ENCODE results near the gene C19orf12.

C19orf12 gene

GRCh38 chr19:29667387-29667783 is 47.7 kb downstream of the C19orf12 start:
- DNase-seq (ENCODE audit: low spot score in 2 of 2) (no peak), ATAC-seq (no peak)
- Mint-ChIP-seq H3K27ac (peak overlapping the region; percentile 78), H3K4me1 (peaks cover 69% of the 10 kb centered on the region), H3K4me3 (peak overlapping the region; percentile 88), H3K9me3 (no peaks in the 10 kb centered on the region), H3K36me3 (peaks cover 61% of the 10 kb centered on the region)

GRCh38 chr19:29666578-29667386 is 48.3 kb downstream of the C19orf12 start:
- Mint-ChIP-seq H3K4me3 (peak overlapping the region; percentile 88), H3K27ac (peak overlapping the region; percentile 78), H3K4me1 (peaks cover 63% of the 10 kb centered on the region), H3K9me3 (no peaks in the 10 kb centered on the region), H3K36me3 (peaks cover 60% of the 10 kb centered on the region)
- DNase-seq (ENCODE audit: low spot score in 2 of 2) (no peak), ATAC-seq (no peak)

- H3K36me3 Mint-ChIP-seq = peaks cover 52% of the 10 kb centered on the region
- H3K4me1 Mint-ChIP-seq = peaks cover 56% of the 10 kb centered on the region
- ATAC-seq (no peak), DNase-seq (ENCODE audit: low spot score in 2 of 2) (no peak)
- H3K9me3 Mint-ChIP-seq = no peaks in the 10 kb centered on the region
- H3K27ac Mint-ChIP-seq = peak overlapping the region; percentile 78
- H3K4me3 Mint-ChIP-seq = peak overlapping the region; percentile 88
Observed at GRCh38 chr19:29665826-29666577, 49.1 kb downstream of the C19orf12 start.

- Mint-ChIP-seq H3K4me1 (peaks cover 51% of the 10 kb centered on the region), H3K4me3 (peak within 1 kb of the TSS; percentile 88), H3K36me3 (peaks cover 45% of the 10 kb centered on the region), H3K9me3 (no peaks in the 10 kb centered on the region), H3K27ac (peak within 1 kb of the TSS; percentile 78)
- ATAC-seq = peak; percentile 86
- peak; percentile 95 to 98 for DNase-seq (ENCODE audit: low spot score in 2 of 2)
Observed at GRCh38 chr19:29665215-29665825, 49.7 kb downstream of the C19orf12 start, which contains the start of gene PLEKHF1. PLEKHF1 (plus strand) TSS chr19:29665461; CDS start chr19:29673840, 8,379 bp downstream.

GRCh38 chr19:29664753-29665214 is 50.3 kb downstream of the C19orf12 start:
- peaks cover 46% of the 10 kb centered on the region for H3K4me1 Mint-ChIP-seq
- peaks cover 40% of the 10 kb centered on the region for H3K36me3 Mint-ChIP-seq
- DNase-seq (ENCODE audit: low spot score in 2 of 2) = no peak
- ATAC-seq = peak; percentile 65
- H3K27ac Mint-ChIP-seq = peak overlapping the region; percentile 72
- no peaks in the 10 kb centered on the region for H3K9me3 Mint-ChIP-seq
- peak overlapping the region; percentile 88 for H3K4me3 Mint-ChIP-seq

- Mint-ChIP-seq H3K4me3 (peak overlapping the region; percentile 88), H3K36me3 (peaks cover 33% of the 10 kb centered on the region), H3K9me3 (no peaks in the 10 kb centered on the region), H3K27ac (peak overlapping the region; percentile 72), H3K4me1 (peaks cover 39% of the 10 kb centered on the region)
- no peak for DNase-seq (ENCODE audit: low spot score in 2 of 2)
- no peak for ATAC-seq
Observed at GRCh38 chr19:29663861-29664752, 51.0 kb downstream of the C19orf12 start.

- Mint-ChIP-seq H3K9me3 (no peaks in the 10 kb centered on the region), H3K36me3 (peaks cover 20% of the 10 kb centered on the region), H3K4me1 (peaks cover 26% of the 10 kb centered on the region), H3K4me3 (no peak overlapping the region), H3K27ac (peak overlapping the region; percentile 68)
- DNase-seq (ENCODE audit: low spot score in 2 of 2) (no peak), ATAC-seq (no peak)
Observed at GRCh38 chr19:29662604-29663404, 52.3 kb downstream of the C19orf12 start.

GRCh38 chr19:29662278-29662603 is 52.8 kb downstream of the C19orf12 start:
- H3K27ac Mint-ChIP-seq = peak overlapping the region; percentile 68
- ATAC-seq (no peak), DNase-seq (ENCODE audit: low spot score in 2 of 2) (no peak)
- H3K9me3 Mint-ChIP-seq = no peaks in the 10 kb centered on the region
- H3K36me3 Mint-ChIP-seq = peaks cover 15% of the 10 kb centered on the region
- peaks cover 20% of the 10 kb centered on the region for H3K4me1 Mint-ChIP-seq
- H3K4me3 Mint-ChIP-seq = no peak overlapping the region

GRCh38 chr19:29660835-29661234 is 54.2 kb downstream of the C19orf12 start:
- peaks cover 15% of the 10 kb centered on the region for H3K4me1 Mint-ChIP-seq
- H3K9me3 Mint-ChIP-seq = no peaks in the 10 kb centered on the region
- DNase-seq (ENCODE audit: low spot score in 2 of 2) (no peak), ATAC-seq (no peak)
- H3K27ac Mint-ChIP-seq = no peak overlapping the region
- H3K36me3 Mint-ChIP-seq = peaks cover 1% of the 10 kb centered on the region
- H3K4me3 Mint-ChIP-seq = no peak overlapping the region

- H3K36me3 Mint-ChIP-seq = no peaks in the 10 kb centered on the region
- ATAC-seq (no peak), DNase-seq (ENCODE audit: low spot score in 2 of 2) (no peak)
- no peak overlapping the region for H3K4me3 Mint-ChIP-seq
- no peak overlapping the region for H3K27ac Mint-ChIP-seq
- H3K4me1 Mint-ChIP-seq = peaks cover 17% of the 10 kb centered on the region
- H3K9me3 Mint-ChIP-seq = no peaks in the 10 kb centered on the region
Observed at GRCh38 chr19:29658221-29658991, 56.7 kb downstream of the C19orf12 start.

GRCh38 chr19:29655648-29656335 is 59.3 kb downstream of the C19orf12 start:
- H3K27ac Mint-ChIP-seq = peak overlapping the region; percentile 79
- ATAC-seq = peak; percentile 45

GRCh38 chr19:29653398-29653797 is 61.7 kb downstream of the C19orf12 start:
- Mint-ChIP-seq H3K36me3 (no peaks in the 10 kb centered on the region), H3K4me3 (no peak overlapping the region), H3K27ac (no peak overlapping the region), H3K9me3 (no peaks in the 10 kb centered on the region), H3K4me1 (peaks cover 23% of the 10 kb centered on the region)
- ATAC-seq (no peak), DNase-seq (ENCODE audit: low spot score in 2 of 2) (no peak)

More at GRCh38 chr19:29655648-29656335, 59.3 kb downstream of the C19orf12 start:
- Mint-ChIP-seq H3K4me1 (peaks cover 23% of the 10 kb centered on the region), H3K9me3 (no peaks in the 10 kb centered on the region), H3K4me3 (no peak overlapping the region), H3K36me3 (no peaks in the 10 kb centered on the region)
- DNase-seq (ENCODE audit: low spot score in 2 of 2) = no peak
